HepG2 (cell line): ENCODE data around the gene CEBPB. TPM values are rescaled to one million over a fixed set of nuclear protein-coding genes. Genes with fewer than 3 reads are reported as not detected.

Experiments used
- CCDC6 ChIP-seq: sonication (generic); formaldehyde crosslinking; IDR thresholded peaks from 2 replicates; pipeline ENCODE4 v1.8.1; 2022; ENCODE audit warnings: mild to moderate bottlenecking, missing genetic modification reagents, moderate library complexity
- CSRNP1 ChIP-seq: sonication (generic); formaldehyde crosslinking; IDR thresholded peaks from 2 replicates; pipeline ENCODE4 v1.8.1; 2023; ENCODE audit warnings: mild to moderate bottlenecking, missing genetic modification reagents
- EEA1 ChIP-seq: sonication (generic); formaldehyde crosslinking; IDR thresholded peaks from 2 replicates; pipeline ENCODE4 v1.5.1; 2020; ENCODE audit warnings: mild to moderate bottlenecking, missing genetic modification reagents, borderline replicate concordance
- FOSL2 ChIP-seq: sonication (generic); formaldehyde crosslinking; IDR thresholded peaks from 2 replicates; pipeline ENCODE4 v1.4.0; 2020; ENCODE audit warnings: missing genetic modification reagents
- NFATC3 ChIP-seq: sonication (generic); formaldehyde crosslinking; IDR thresholded peaks from 2 replicates; pipeline ENCODE4 v1.5.1; 2020; ENCODE audit warnings: mild to moderate bottlenecking, missing genetic modification reagents
- NFE2L2 ChIP-seq: fragments of 150-350 bp; IDR thresholded peaks from 2 replicates; pipeline ENCODE4 v1.6.1; 2014; ENCODE audit warnings: low read length
- PPARG ChIP-seq: conservative IDR thresholded peaks from 2 replicates; pipeline ENCODE4 v1.6.1; 2016; ENCODE audit warnings: missing biosample characterization, missing genetic modification reagents
- RARA ChIP-seq: IDR thresholded peaks from 2 replicates; pipeline ENCODE4 v1.6.1; 2016; ENCODE audit warnings: missing genetic modification reagents, missing compliant biosample characterization
- SMARCE1 ChIP-seq: fragments of 450-650 bp; IDR thresholded peaks from 2 replicates; pipeline ENCODE4 v1.6.1; 2017; ENCODE audit warnings: borderline replicate concordance
- U2AF1 ChIP-seq: fragments of 200-400 bp; formaldehyde crosslinking; optimal IDR thresholded peaks from 2 replicates; pipeline ENCODE3; 2017; ENCODE audit warnings: mild to moderate bottlenecking, low read depth, low read length
- ZBTB21 ChIP-seq: sonication (generic); formaldehyde crosslinking; IDR thresholded peaks from 2 replicates; pipeline ENCODE4 v1.4.0; 2020; ENCODE audit warnings: missing genetic modification reagents
- ZFP36L2 ChIP-seq: sonication (generic); formaldehyde crosslinking; IDR thresholded peaks from 2 replicates; pipeline ENCODE4 v1.4.0; 2020; ENCODE audit warnings: missing genetic modification reagents
- ZFX ChIP-seq: sonication (generic); formaldehyde crosslinking; IDR thresholded peaks from 2 replicates; pipeline ENCODE4 v1.4.0; 2020; ENCODE audit warnings: mild to moderate bottlenecking, low read depth, missing genetic modification reagents, moderate library complexity
- ZGPAT ChIP-seq: IDR thresholded peaks from 2 replicates; pipeline ENCODE4 v1.6.1; 2016; ENCODE audit warnings: mild to moderate bottlenecking
- ZMYM3 ChIP-seq: sonication (generic); formaldehyde crosslinking; IDR thresholded peaks from 2 replicates; pipeline ENCODE4 v1.5.1; 2020; ENCODE audit warnings: mild to moderate bottlenecking, missing genetic modification reagents
- ZMYM4 ChIP-seq: sonication (generic); formaldehyde crosslinking; IDR thresholded peaks from 2 replicates; pipeline ENCODE4 v1.8.1; 2023; ENCODE audit warnings: mild to moderate bottlenecking, missing genetic modification reagents
- ZNF136 ChIP-seq: sonication (generic); formaldehyde crosslinking; IDR thresholded peaks from 2 replicates; pipeline ENCODE4 v1.8.1; 2022; ENCODE audit warnings: low read depth, mild to moderate bottlenecking, moderate library complexity, missing genetic modification reagents
- ZNF468 ChIP-seq: sonication (generic); formaldehyde crosslinking; IDR thresholded peaks from 2 replicates; pipeline ENCODE4 v1.8.0; 2022; ENCODE audit warnings: mild to moderate bottlenecking, moderate library complexity, missing genetic modification reagents
- ZNF510 ChIP-seq: sonication (generic); formaldehyde crosslinking; IDR thresholded peaks from 2 replicates; pipeline ENCODE4 v1.4.0; 2020; ENCODE audit warnings: low read depth, mild to moderate bottlenecking, missing genetic modification reagents
- ZNF562 ChIP-seq: sonication (generic); formaldehyde crosslinking; IDR thresholded peaks from 2 replicates; pipeline ENCODE4 v1.8.0; 2022; ENCODE audit warnings: missing genetic modification reagents, borderline replicate concordance
- ZNF83 ChIP-seq: sonication (generic); formaldehyde crosslinking; IDR thresholded peaks from 2 replicates; pipeline ENCODE4 v1.4.0; 2020; ENCODE audit warnings: missing genetic modification reagents, mild to moderate bottlenecking, borderline replicate concordance
- polyA plus RNA-seq, 8 experiments: library from polyadenylated mRNA; depleted of rRNA in 3 of 8; stranded (reverse) in 7 of 8; unstranded in 1 of 8; fragments of >200 nt; fragmentation: Illumina TruSeq in 4 of 8; extraction: Trizol in 4 of 8; gene quantifications; 2 replicates each; pipeline versions ENCODE4 v1.2.1 to v1.2.3, GENCODE V29; 2011 to 2016; ENCODE audit warnings: low read depth in 4 of 8, missing spikeins in 1 of 8, mixed read lengths in 1 of 8; ENCODE audit not compliant: insufficient read depth in 1 of 8
- total RNA-seq, 5 experiments: library from RNA; depleted of rRNA; stranded (reverse); fragments of >200 nt; fragmentation: Illumina TruSeq; extraction: Trizol; gene quantifications; 2 replicates each; pipeline ENCODE4 v1.2.3, GENCODE V29; 2016; ENCODE audit warnings: low read depth in 1 of 5
- TF ChIP-seq, protein P1 (sequence below): sonication (generic); formaldehyde crosslinking; conservative IDR thresholded peaks from 2 replicates; pipeline ENCODE4 v1.8.0; 2022; ENCODE audit warnings: low read depth, missing genetic modification reagents
- TF ChIP-seq, protein P2 (sequence below): sonication (generic); formaldehyde crosslinking; conservative IDR thresholded peaks from 2 replicates; pipeline ENCODE4 v1.4.0; 2020; ENCODE audit warnings: missing genetic modification reagents
- TF ChIP-seq, protein P3 (sequence below): sonication (generic); formaldehyde crosslinking; IDR thresholded peaks from 2 replicates; pipeline ENCODE4 v1.8.0; 2022; ENCODE audit warnings: mild to moderate bottlenecking, missing genetic modification reagents, borderline replicate concordance
- TF ChIP-seq, protein P4 (sequence below): IDR thresholded peaks from 2 replicates; pipeline ENCODE4 v1.6.1; 2016; ENCODE audit warnings: mild to moderate bottlenecking, missing biosample characterization, missing genetic modification reagents

The CEBPB gene
- total and polyA plus RNA-seq, 2 of the 13 experiments (the other 11 are each of a cell fraction or from before 2014, with no cell fraction given): 18.5 to 28.2 TPM

GRCh38 chr20:50186987-50187402 is 3.6 kb upstream of the CEBPB start (continued):
- TF ChIP-seq CSRNP1 (CRISPR knock-in tag) (no peak), ZFP36L2 (CRISPR knock-in tag) (no peak), FOSL2 (CRISPR knock-in tag) (no peak), U2AF1 (no peak), ZNF562 (CRISPR knock-in tag) (no peak), RARA (no peak), NFATC3 (CRISPR knock-in tag) (no peak), ZGPAT (CRISPR knock-in tag) (no peak), ZBTB21 (no peak), EEA1 (CRISPR knock-in tag) (no peak), ZNF136 (CRISPR knock-in tag) (peak; percentile 78; the same call in 1 of the 2 replicates), ZNF83 (CRISPR knock-in tag) (no peak), ZFX (CRISPR knock-in tag) (no peak), ZNF468 (CRISPR knock-in tag) (no peak), ZMYM3 (CRISPR knock-in tag) (no peak), PPARG (CRISPR knock-in tag) (no peak), CCDC6 (CRISPR knock-in tag) (no peak), ZMYM4 (CRISPR knock-in tag) (no peak), SMARCE1 (no peak), ZNF510 (CRISPR knock-in tag) (no peak), NFE2L2 (no peak)
- TF ChIP-seq, protein P1, sequence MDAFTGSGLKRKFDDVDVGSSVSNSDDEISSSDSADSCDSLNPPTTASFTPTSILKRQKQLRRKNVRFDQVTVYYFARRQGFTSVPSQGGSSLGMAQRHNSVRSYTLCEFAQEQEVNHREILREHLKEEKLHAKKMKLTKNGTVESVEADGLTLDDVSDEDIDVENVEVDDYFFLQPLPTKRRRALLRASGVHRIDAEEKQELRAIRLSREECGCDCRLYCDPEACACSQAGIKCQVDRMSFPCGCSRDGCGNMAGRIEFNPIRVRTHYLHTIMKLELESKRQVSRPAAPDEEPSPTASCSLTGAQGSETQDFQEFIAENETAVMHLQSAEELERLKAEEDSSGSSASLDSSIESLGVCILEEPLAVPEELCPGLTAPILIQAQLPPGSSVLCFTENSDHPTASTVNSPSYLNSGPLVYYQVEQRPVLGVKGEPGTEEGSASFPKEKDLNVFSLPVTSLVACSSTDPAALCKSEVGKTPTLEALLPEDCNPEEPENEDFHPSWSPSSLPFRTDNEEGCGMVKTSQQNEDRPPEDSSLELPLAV (CRISPR knock-in tag): no peak
- TF ChIP-seq, protein P2, sequence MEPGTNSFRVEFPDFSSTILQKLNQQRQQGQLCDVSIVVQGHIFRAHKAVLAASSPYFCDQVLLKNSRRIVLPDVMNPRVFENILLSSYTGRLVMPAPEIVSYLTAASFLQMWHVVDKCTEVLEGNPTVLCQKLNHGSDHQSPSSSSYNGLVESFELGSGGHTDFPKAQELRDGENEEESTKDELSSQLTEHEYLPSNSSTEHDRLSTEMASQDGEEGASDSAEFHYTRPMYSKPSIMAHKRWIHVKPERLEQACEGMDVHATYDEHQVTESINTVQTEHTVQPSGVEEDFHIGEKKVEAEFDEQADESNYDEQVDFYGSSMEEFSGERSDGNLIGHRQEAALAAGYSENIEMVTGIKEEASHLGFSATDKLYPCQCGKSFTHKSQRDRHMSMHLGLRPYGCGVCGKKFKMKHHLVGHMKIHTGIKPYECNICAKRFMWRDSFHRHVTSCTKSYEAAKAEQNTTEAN: no peak
- TF ChIP-seq, protein P3, sequence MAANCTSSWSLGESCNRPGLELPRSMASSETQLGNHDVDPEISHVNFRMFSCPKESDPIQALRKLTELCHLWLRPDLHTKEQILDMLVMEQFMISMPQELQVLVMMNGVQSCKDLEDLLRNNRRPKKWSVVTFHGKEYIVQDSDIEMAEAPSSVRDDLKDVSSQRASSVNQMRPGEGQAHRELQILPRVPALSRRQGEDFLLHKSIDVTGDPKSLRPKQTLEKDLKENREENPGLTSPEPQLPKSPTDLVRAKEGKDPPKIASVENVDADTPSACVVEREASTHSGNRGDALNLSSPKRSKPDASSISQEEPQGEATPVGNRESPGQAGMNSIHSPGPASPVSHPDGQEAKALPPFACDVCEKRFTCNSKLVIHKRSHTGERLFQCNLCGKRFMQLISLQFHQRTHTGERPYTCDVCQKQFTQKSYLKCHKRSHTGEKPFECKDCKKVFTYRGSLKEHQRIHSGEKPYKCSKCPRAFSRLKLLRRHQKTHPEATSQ (CRISPR knock-in tag): peak; percentile 66; the same call in 1 of the 2 replicates
- TF ChIP-seq, protein P4, sequence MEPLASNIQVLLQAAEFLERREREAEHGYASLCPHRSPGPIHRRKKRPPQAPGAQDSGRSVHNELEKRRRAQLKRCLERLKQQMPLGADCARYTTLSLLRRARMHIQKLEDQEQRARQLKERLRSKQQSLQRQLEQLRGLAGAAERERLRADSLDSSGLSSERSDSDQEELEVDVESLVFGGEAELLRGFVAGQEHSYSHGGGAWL (CRISPR knock-in tag): no peak; the same call in 1 of the 2 replicates
